GM18511 (cell line): Measurements from ENCODE around the gene GLIS2.

ENCODE experiments used
- ATAC-seq: cut with Tn5 transposase; IDR thresholded peaks from one replicate; pipeline ENCODE4 v1.9.1; 2021; ENCODE audit warnings: mild to moderate bottlenecking, moderate library complexity; ENCODE audit not compliant: unreplicated experiment

The GLIS2 gene

GRCh38 chr16:4350365-4350786 lies 34.5 kb downstream of the GLIS2 start:
- ATAC-seq, result no peak

GRCh38 chr16:4350787-4351659 lies 35.2 kb downstream of the GLIS2 start, which contains the start of gene PAM16:
PAM16 (minus strand) TSS chr16:4351321; CDS start chr16:4351234, 87 bp downstream.
- ATAC-seq, result peak; percentile 88

GRCh38 chr16:4351880-4352279 lies 36.0 kb downstream of the GLIS2 start:
- no peak for ATAC-seq

GRCh38 chr16:4352843-4353242 lies 37.0 kb downstream of the GLIS2 start:
- no peak for ATAC-seq

GRCh38 chr16:4353675-4354074 lies 37.8 kb downstream of the GLIS2 start:
- ATAC-seq, result no peak

- no peak for ATAC-seq
These were observed 38.9 kb downstream of the GLIS2 start for GRCh38 chr16:4354512-4355409.

- no peak for ATAC-seq
These were observed 41.0 kb downstream of the GLIS2 start for GRCh38 chr16:4356820-4357219.

GRCh38 chr16:4358236-4358635 lies 42.4 kb downstream of the GLIS2 start:
- no peak for ATAC-seq

- no peak for ATAC-seq
These were observed 43.1 kb downstream of the GLIS2 start for GRCh38 chr16:4358831-4359561.

- ATAC-seq, result no peak
These were observed 44.0 kb downstream of the GLIS2 start for GRCh38 chr16:4359914-4360313.

GRCh38 chr16:4360538-4361021 lies 44.7 kb downstream of the GLIS2 start:
- ATAC-seq, result no peak

- ATAC-seq, result no peak
These were observed 45.4 kb downstream of the GLIS2 start for GRCh38 chr16:4361033-4361943.

GRCh38 chr16:4361944-4362311 lies 46.1 kb downstream of the GLIS2 start:
- ATAC-seq, result no peak

- ATAC-seq, result no peak
These were observed 46.7 kb downstream of the GLIS2 start for GRCh38 chr16:4362476-4363135.

GRCh38 chr16:4364196-4365013 lies 48.5 kb downstream of the GLIS2 start:
- ATAC-seq, result no peak

GRCh38 chr16:4365014-4365406 lies 49.1 kb downstream of the GLIS2 start:
- ATAC-seq, result peak; percentile 96

GRCh38 chr16:4365615-4366014 lies 49.7 kb downstream of the GLIS2 start:
- ATAC-seq, result no peak

- ATAC-seq, result no peak
These were observed 50.1 kb downstream of the GLIS2 start for GRCh38 chr16:4366016-4366415.
